ENCODE data around the gene PLXNA2. TPM values are rescaled to one million over a fixed set of nuclear protein-coding genes. Genes with fewer than 3 reads are reported as not detected.

The PLXNA2 gene
- polyA plus RNA-seq, 1 of the 3 experiments (the other 2 are of a cell fraction), result 8.5 TPM

- H3K9me2 ChIP-seq, result no peaks in the 10 kb centered on the region
- no peaks in the 10 kb centered on the region for H3K27me3 ChIP-seq (ENCODE audit: insufficient read depth)
- H3K36me3 ChIP-seq (replicated peaks in 1 of 2; ENCODE audit: control insufficient read depth in 1 of 2, insufficient read depth in 2 of 2, low read length in 1 of 2), result peaks cover 0 to 26% of the 10 kb centered on the region in 2 experiments
- 83% methylated on average over 5 of the region's 5 CpGs for WGBS (ENCODE audit: low lambda C conversion rate)
- no peak overlapping the region for H3K27ac ChIP-seq (ENCODE audit: low read depth in 2 of 2, low read length in 1 of 2)
- peaks cover 17% of the 10 kb centered on the region; the same call in 1 of the 2 replicates for H4K20me1 ChIP-seq (ENCODE audit: insufficient read depth)
- no peak overlapping the region for H2AFZ ChIP-seq (ENCODE audit: low read depth)
- TF ChIP-seq ZBTB33 (IDR thresholded peaks at IDR 0.05; ENCODE audit: borderline replicate concordance, low read depth), result no peak
- no peak for TF ChIP-seq PBX3 (IDR thresholded peaks at IDR 0.05)
- no peak for TF ChIP-seq EP300 (IDR thresholded peaks at IDR 0.05; ENCODE audit: borderline replicate concordance in 1 of 2, low read depth in 1 of 2, low read length in 1 of 2)
- no peak for TF ChIP-seq GABPA (IDR thresholded peaks at IDR 0.05; ENCODE audit: low read depth)
- TF ChIP-seq RAD21 (IDR thresholded peaks at IDR 0.05; ENCODE audit: low read length), result no peak
- no peak for TF ChIP-seq NRF1 (IDR thresholded peaks at IDR 0.05; ENCODE audit: low read depth, low read length)
- TF ChIP-seq NFIC (IDR thresholded peaks at IDR 0.05; ENCODE audit: borderline replicate concordance), result no peak
- TF ChIP-seq TAF1 (IDR thresholded peaks at IDR 0.05; ENCODE audit: borderline replicate concordance, low read depth, low read length), result no peak
- no peak for TF ChIP-seq FOXJ3 (CRISPR knock-in tag; IDR thresholded peaks at IDR 0.05)
- TF ChIP-seq TCF12 (IDR thresholded peaks at IDR 0.05), result no peak
- no peak for TF ChIP-seq USF2 (IDR thresholded peaks at IDR 0.05; ENCODE audit: borderline replicate concordance, low read depth, low read length)
- peak overlapping the region; percentile 93 to 96; a peak in 3 of 4 replicates for H3K4me3 ChIP-seq (ENCODE audit: low read depth in 2 of 2, low read length in 1 of 2)
- no peak for DNase-seq
- ChIA-PET POLR2A (no interaction called here), CTCF (interaction anchor here (0.8 to 19.9 kb wide), 19 partner anchors 9 to 1325 kb away, joined by 3 to 579 read pairs (median 6); no protein-coding TSS in a partner anchor)
- no peak overlapping the region for H3K9ac ChIP-seq
- H3K4me2 ChIP-seq, result peak overlapping the region; percentile 93
- H3K4me1 ChIP-seq (ENCODE audit: control insufficient read depth in 1 of 2, insufficient read depth in 2 of 2, low read depth in 1 of 2, low read length in 1 of 2), result peaks cover 13 to 59% of the 10 kb centered on the region in 2 experiments; a peak in 3 of 4 replicates
- H3F3A ChIP-seq (replicated peaks; ENCODE audit: insufficient read depth), result peaks cover 15% of the 10 kb centered on the region
- H3K79me2 ChIP-seq (ENCODE audit: insufficient read depth), result peaks cover 76% of the 10 kb centered on the region
- H3K9me3 ChIP-seq, result no peaks in the 10 kb centered on the region
Observed at GRCh38 chr1:208241512-208241911, 2.7 kb downstream of the PLXNA2 start.

GRCh38 chr1:208240662-208241355 is 3.4 kb downstream of the PLXNA2 start:
- Histone ChIP-seq H3K36me3 (replicated peaks in 1 of 2; ENCODE audit: control insufficient read depth in 1 of 2, insufficient read depth in 2 of 2, low read length in 1 of 2) (peaks cover 0 to 28% of the 10 kb centered on the region in 2 experiments), H3K4me3 (ENCODE audit: low read depth in 2 of 2, low read length in 1 of 2) (peak overlapping the region; percentile 93 to 96; a peak in 2 of 4 replicates), H3K4me1 (ENCODE audit: control insufficient read depth in 1 of 2, insufficient read depth in 2 of 2, low read depth in 1 of 2, low read length in 1 of 2) (peaks cover 20 to 65% of the 10 kb centered on the region in 2 experiments; a peak in 3 of 4 replicates), H2AFZ (ENCODE audit: low read depth) (no peak overlapping the region), H3F3A (replicated peaks; ENCODE audit: insufficient read depth) (peaks cover 15% of the 10 kb centered on the region), H3K4me2 (peak overlapping the region; percentile 93), H3K9ac (no peak overlapping the region), H3K79me2 (ENCODE audit: insufficient read depth) (peaks cover 83% of the 10 kb centered on the region), H3K27me3 (ENCODE audit: insufficient read depth) (no peaks in the 10 kb centered on the region), H3K9me2 (no peaks in the 10 kb centered on the region), H4K20me1 (ENCODE audit: insufficient read depth) (peaks cover 17% of the 10 kb centered on the region; the same call in 1 of the 2 replicates), H3K27ac (ENCODE audit: low read depth in 2 of 2, low read length in 1 of 2) (no peak overlapping the region; a peak in 1 of 4 replicates), H3K9me3 (no peaks in the 10 kb centered on the region)
- POLR2A ChIA-PET, result interaction anchor here (0.9 kb wide), 1 partner anchor 219 kb away, joined by 4 read pairs; no protein-coding TSS in a partner anchor
- whole genome bisulfite sequencing (ENCODE audit: low lambda C conversion rate), result 92% methylated on average over 3 of the region's 3 CpGs
- no peak for DNase-seq
- CTCF ChIA-PET, result interaction anchor here (0.8 to 19.9 kb wide), 29 partner anchors 8 to 1008 kb away, joined by 3 to 579 read pairs (median 7); no protein-coding TSS in a partner anchor
- TF ChIP-seq NRF1 (IDR thresholded peaks at IDR 0.05; ENCODE audit: low read depth, low read length), result no peak
- no peak for TF ChIP-seq USF1 (IDR thresholded peaks at IDR 0.05; ENCODE audit: borderline replicate concordance, low read depth)
- TF ChIP-seq MAX (IDR thresholded peaks at IDR 0.05; ENCODE audit: low read depth), result no peak
- no peak for TF ChIP-seq FOSL2 (IDR thresholded peaks at IDR 0.05; ENCODE audit: borderline replicate concordance, low read depth)
- TF ChIP-seq TAF1 (IDR thresholded peaks at IDR 0.05; ENCODE audit: borderline replicate concordance, low read depth, low read length), result no peak
- TF ChIP-seq EZH2phosphoT487 (IDR thresholded peaks at IDR 0.05; ENCODE audit: borderline replicate concordance, low read depth), result no peak
- TF ChIP-seq EP300 (IDR thresholded peaks at IDR 0.05; ENCODE audit: borderline replicate concordance in 1 of 2, low read depth in 1 of 2, low read length in 1 of 2), result no peak
- no peak for TF ChIP-seq MXI1 (IDR thresholded peaks at IDR 0.05; ENCODE audit: low read depth, low read length)

Measured in SK-N-SH (cell line).